ENCODE measurements around the gene ISM2.

The ISM2 gene

GRCh38 chr14:77467801-77468200 lies 30.8 kb downstream of the ISM2 start:
- DNase-seq (ENCODE audit: low spot score) = no peak

GRCh38 chr14:77459072-77459723 lies 39.4 kb downstream of the ISM2 start:
- peak; percentile 34 for DNase-seq (ENCODE audit: low spot score)

- no peak for DNase-seq (ENCODE audit: low spot score)
Measured at GRCh38 chr14:77458249-77458950, 40.2 kb downstream of the ISM2 start.

- DNase-seq (ENCODE audit: low spot score) = peak; percentile 95
Measured at GRCh38 chr14:77457522-77458248, 40.9 kb downstream of the ISM2 start, which contains the start of the genes AHSA1 and VIPAS39. Gene AHSA1, plus strand, starts transcription at chr14:77458093. Its CDS starts 97 bp downstream, at chr14:77458190. Gene VIPAS39, minus strand, starts transcription at chr14:77457601. Its CDS starts 3,499 bp downstream, at chr14:77454102.

GRCh38 chr14:77457115-77457521 lies 41.5 kb downstream of the ISM2 start:
- no peak for DNase-seq (ENCODE audit: low spot score)

GRCh38 chr14:77455966-77456640 lies 42.5 kb downstream of the ISM2 start:
- no peak for DNase-seq (ENCODE audit: low spot score)

- no peak for DNase-seq (ENCODE audit: low spot score)
Measured at GRCh38 chr14:77442196-77442595, 56.4 kb downstream of the ISM2 start.

GRCh38 chr14:77439861-77440260 lies 58.8 kb downstream of the ISM2 start:
- DNase-seq (ENCODE audit: low spot score) = no peak

- no peak for DNase-seq (ENCODE audit: low spot score)
Measured at GRCh38 chr14:77438596-77438995, 60.0 kb downstream of the ISM2 start.

- no peak for DNase-seq (ENCODE audit: low spot score)
Measured at GRCh38 chr14:77436042-77436441, 62.6 kb downstream of the ISM2 start.

GRCh38 chr14:77426396-77426795 lies 72.2 kb downstream of the ISM2 start:
- no peak for DNase-seq (ENCODE audit: low spot score)

- no peak for DNase-seq (ENCODE audit: low spot score)
Measured at GRCh38 chr14:77424862-77425261, 73.8 kb downstream of the ISM2 start.
